ENCODE data around the gene LYPD1.

DNA sequence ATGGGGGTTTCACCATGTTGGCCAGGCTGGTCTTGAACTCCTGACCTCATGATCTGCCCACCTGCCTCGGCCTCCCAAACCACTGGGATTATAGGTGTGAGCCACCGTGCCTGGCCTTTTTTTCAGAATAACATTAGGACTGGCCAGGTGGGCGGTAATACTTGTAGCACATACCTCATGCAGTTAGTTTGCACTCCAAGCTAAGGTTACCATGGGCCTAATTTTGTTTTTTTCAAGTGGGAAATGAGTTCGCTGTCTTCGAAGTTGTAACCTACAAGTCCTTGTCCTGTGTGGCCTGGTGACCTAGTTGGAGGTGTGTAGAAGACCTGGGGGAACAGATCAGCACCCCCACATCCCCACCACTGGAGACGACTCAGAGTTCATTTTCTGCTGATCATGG is 74.8 kb downstream of the LYPD1 start:
- TF ChIP-seq, protein P1, sequence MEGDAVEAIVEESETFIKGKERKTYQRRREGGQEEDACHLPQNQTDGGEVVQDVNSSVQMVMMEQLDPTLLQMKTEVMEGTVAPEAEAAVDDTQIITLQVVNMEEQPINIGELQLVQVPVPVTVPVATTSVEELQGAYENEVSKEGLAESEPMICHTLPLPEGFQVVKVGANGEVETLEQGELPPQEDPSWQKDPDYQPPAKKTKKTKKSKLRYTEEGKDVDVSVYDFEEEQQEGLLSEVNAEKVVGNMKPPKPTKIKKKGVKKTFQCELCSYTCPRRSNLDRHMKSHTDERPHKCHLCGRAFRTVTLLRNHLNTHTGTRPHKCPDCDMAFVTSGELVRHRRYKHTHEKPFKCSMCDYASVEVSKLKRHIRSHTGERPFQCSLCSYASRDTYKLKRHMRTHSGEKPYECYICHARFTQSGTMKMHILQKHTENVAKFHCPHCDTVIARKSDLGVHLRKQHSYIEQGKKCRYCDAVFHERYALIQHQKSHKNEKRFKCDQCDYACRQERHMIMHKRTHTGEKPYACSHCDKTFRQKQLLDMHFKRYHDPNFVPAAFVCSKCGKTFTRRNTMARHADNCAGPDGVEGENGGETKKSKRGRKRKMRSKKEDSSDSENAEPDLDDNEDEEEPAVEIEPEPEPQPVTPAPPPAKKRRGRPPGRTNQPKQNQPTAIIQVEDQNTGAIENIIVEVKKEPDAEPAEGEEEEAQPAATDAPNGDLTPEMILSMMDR (IDR thresholded peaks at IDR 0.05): no peak
- TF ChIP-seq RCOR1 (IDR thresholded peaks at IDR 0.05; ENCODE audit: low read length): no peak
